Measurements from ENCODE around the gene GOLIM4. TPM values are rescaled to one million over a fixed set of nuclear protein-coding genes. Genes with fewer than 3 reads are reported as not detected.

The GOLIM4 gene
- polyA plus RNA-seq, 2 of the 4 experiments (the other 2 are of a cell fraction), result 22.4 to 23.6 TPM

DNA sequence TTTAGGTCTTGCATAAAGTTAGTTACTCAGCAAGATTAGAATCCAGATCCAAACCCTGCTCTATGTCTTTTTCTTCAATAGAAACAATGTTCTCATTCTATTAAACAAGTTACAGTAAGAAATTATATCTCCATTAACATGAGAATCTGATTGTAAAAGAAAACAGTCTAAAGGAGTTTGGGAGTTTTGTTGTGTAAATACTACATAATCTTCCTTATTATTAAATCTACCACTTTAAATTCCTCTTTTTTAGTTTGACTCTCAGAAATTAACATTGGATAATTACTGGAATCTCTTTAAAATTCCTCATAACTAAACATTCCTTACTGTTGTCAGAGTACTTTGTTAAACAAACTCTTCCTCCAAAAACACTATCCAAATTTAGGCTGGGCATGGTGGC, 1.7 kb upstream of the GOLIM4 start (continued):
- TF ChIP-seq HOXB5 (CRISPR knock-in tag; IDR thresholded peaks at IDR 0.05), result no peak

DNA sequence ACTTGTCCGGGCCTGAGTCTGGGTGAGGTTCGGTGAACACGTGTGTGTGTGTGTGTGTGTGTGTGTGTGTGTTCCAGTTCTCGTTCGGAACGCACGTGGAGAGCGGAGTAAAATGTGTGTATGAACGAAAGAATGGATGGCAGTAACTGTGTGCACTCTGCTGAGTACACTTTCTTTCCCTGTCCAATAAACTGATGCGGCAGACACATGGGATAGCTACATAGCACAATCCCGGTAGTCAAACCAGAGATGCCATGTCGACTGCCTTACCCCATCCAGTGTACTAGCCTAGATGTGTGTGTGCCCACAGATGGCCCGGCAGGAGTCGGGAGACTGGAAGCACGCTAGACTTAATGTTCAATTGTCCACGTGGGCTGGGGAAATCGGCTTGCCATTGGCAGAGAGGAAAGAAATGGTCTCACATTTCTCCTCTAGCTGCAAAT, 507 bp upstream of the GOLIM4 start:
- Histone ChIP-seq H3K4me2 (peak overlapping the region; percentile 71), H3K9me3 (no peaks in the 10 kb centered on the region), H3K4me1 (peaks cover 36% of the 10 kb centered on the region), H3K27ac (peak overlapping the region; percentile 68 to 95), H3K4me3 (peak overlapping the region; percentile 76)
- no peak for FAIRE-seq
- peak; percentile 67 to 91 for DNase-seq (ENCODE audit: low read depth in 1 of 2, low spot score in 1 of 2)
- ChIA-PET CTCF (interaction anchor here (1.0 kb wide), 2 partner anchors 48 to 69 kb away, joined by 3 read pairs; no protein-coding TSS in a partner anchor), POLR2A (interaction anchor here (0.7 to 1.4 kb wide), 3 partner anchors 8 to 360 kb away, joined by 3 to 4 read pairs (median 3); partner anchors contain the start of gene SERPINI1)
- TF ChIP-seq POLR2A (IDR thresholded peaks at IDR 0.05; ENCODE audit: low read length) (peak; percentile 33; the same call in 1 of the 2 replicates), ZSCAN20 (CRISPR knock-in tag; IDR thresholded peaks at IDR 0.05) (no peak), CBX8 (IDR thresholded peaks at IDR 0.05) (no peak), E2F6 (IDR thresholded peaks at IDR 0.05; ENCODE audit: borderline replicate concordance, low read depth) (no peak), FOSB (CRISPR knock-in tag; IDR thresholded peaks at IDR 0.05) (no peak), REST (IDR thresholded peaks at IDR 0.05) (no peak), NR3C1 (IDR thresholded peaks at IDR 0.05) (no peak), CTCF (IDR thresholded peaks at IDR 0.05) (no peak), NPAS2 (CRISPR knock-in tag; IDR thresholded peaks at IDR 0.05; ENCODE audit: borderline replicate concordance) (peak; percentile 12; the same call in 1 of the 2 replicates), USF2 (IDR thresholded peaks at IDR 0.05) (peak; percentile 75), PHF8 (IDR thresholded peaks at IDR 0.05; ENCODE audit: borderline replicate concordance, low read depth) (peak; percentile 42; the same call in 1 of the 2 replicates), MYC (IDR thresholded peaks at IDR 0.05; ENCODE audit: borderline replicate concordance, low read length) (peak; percentile 91), ZNF302 (CRISPR knock-in tag; IDR thresholded peaks at IDR 0.05) (no peak), JUN (IDR thresholded peaks at IDR 0.05) (0 out of 5 replicates have a peak, but pooled peaks have one; percentile 23 to 38), KDM1A (IDR thresholded peaks at IDR 0.05; ENCODE audit: low read depth) (no peak), CHD2 (IDR thresholded peaks at IDR 0.05; ENCODE audit: low read length, partially characterized antibody) (no peak)
- TF ChIP-seq, protein P1, sequence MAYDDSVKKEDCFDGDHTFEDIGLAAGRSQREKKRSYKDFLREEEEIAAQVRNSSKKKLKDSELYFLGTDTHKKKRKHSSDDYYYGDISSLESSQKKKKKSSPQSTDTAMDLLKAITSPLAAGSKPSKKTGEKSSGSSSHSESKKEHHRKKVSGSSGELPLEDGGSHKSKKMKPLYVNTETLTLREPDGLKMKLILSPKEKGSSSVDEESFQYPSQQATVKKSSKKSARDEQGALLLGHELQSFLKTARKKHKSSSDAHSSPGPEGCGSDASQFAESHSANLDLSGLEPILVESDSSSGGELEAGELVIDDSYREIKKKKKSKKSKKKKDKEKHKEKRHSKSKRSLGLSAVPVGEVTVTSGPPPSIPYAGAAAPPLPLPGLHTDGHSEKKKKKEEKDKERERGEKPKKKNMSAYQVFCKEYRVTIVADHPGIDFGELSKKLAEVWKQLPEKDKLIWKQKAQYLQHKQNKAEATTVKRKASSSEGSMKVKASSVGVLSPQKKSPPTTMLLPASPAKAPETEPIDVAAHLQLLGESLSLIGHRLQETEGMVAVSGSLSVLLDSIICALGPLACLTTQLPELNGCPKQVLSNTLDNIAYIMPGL (CRISPR knock-in tag; IDR thresholded peaks at IDR 0.05; ENCODE audit: borderline replicate concordance), result no peak
- TF ChIP-seq, protein P2, sequence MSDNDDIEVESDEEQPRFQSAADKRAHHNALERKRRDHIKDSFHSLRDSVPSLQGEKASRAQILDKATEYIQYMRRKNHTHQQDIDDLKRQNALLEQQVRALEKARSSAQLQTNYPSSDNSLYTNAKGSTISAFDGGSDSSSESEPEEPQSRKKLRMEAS (IDR thresholded peaks at IDR 0.05), result peak; percentile 97
- TF ChIP-seq, protein P3, sequence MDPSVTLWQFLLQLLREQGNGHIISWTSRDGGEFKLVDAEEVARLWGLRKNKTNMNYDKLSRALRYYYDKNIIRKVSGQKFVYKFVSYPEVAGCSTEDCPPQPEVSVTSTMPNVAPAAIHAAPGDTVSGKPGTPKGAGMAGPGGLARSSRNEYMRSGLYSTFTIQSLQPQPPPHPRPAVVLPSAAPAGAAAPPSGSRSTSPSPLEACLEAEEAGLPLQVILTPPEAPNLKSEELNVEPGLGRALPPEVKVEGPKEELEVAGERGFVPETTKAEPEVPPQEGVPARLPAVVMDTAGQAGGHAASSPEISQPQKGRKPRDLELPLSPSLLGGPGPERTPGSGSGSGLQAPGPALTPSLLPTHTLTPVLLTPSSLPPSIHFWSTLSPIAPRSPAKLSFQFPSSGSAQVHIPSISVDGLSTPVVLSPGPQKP (IDR thresholded peaks at IDR 0.05; ENCODE audit: low read depth, low read length), result no peak
- 0% methylated on average over 13 of the region's 17 CpGs for WGBS (ENCODE audit: missing lambda C conversion rate)
- peak; percentile 70 to 71 for ATAC-seq

Measured in A549 (cell line).